C4-2B (cell line): Measurements from ENCODE around the gene BET1L.
A peak's percentile ranks its signal among the peaks of the same experiment; 100 is the strongest.

ENCODE experiments used
- H3K27ac ChIP-seq: fragments of 450-650 bp; 2 replicates; pipeline ENCODE4 v1.5.1; 2017
- CTCF ChIP-seq: fragments of 450-650 bp; conservative IDR thresholded peaks from 2 replicates; pipeline ENCODE4 v1.5.1; 2017; ENCODE audit warnings: mild to moderate bottlenecking
- ZFX ChIP-seq: fragments of 450-650 bp; IDR thresholded peaks from 2 replicates; pipeline ENCODE4 v1.6.1; 2017

BET1L gene

GRCh38 chr11:250740-251299, 43.6 kb upstream of the BET1L start:
- no peak for TF ChIP-seq ZFX
- peak; percentile 77 for TF ChIP-seq CTCF
- H3K27ac ChIP-seq: no peak overlapping the region

- H3K27ac ChIP-seq: no peak overlapping the region
- TF ChIP-seq CTCF (no peak), ZFX (no peak)
Observed at GRCh38 chr11:250274-250673, 43.1 kb upstream of the BET1L start.

- no peak overlapping the region for H3K27ac ChIP-seq
- TF ChIP-seq ZFX (no peak), CTCF (no peak)
Observed at GRCh38 chr11:249062-249461, 41.9 kb upstream of the BET1L start.

- H3K27ac ChIP-seq: no peak overlapping the region
- TF ChIP-seq CTCF (no peak), ZFX (no peak)
Observed at GRCh38 chr11:244376-244775, 37.2 kb upstream of the BET1L start.

GRCh38 chr11:241634-242033, 34.4 kb upstream of the BET1L start:
- no peak for TF ChIP-seq CTCF
- no peak for TF ChIP-seq ZFX

GRCh38 chr11:240315-240714, 33.1 kb upstream of the BET1L start:
- H3K27ac ChIP-seq: peak overlapping the region; percentile 84
- no peak for TF ChIP-seq ZFX
- TF ChIP-seq CTCF: no peak

More at GRCh38 chr11:241634-242033, 34.4 kb upstream of the BET1L start:
- peak overlapping the region; percentile 74 for H3K27ac ChIP-seq

GRCh38 chr11:238346-238745, 31.1 kb upstream of the BET1L start:
- H3K27ac ChIP-seq: 0 out of 2 replicates have a peak overlapping the region, but pooled peaks have one; percentile 29
